HUDEP-2 (cell line): ENCODE measurements around the gene AHDC1.

Experiments
- DNase-seq, 76 experiments: peaks; one replicate each; lab custom pipeline; 2025; ENCODE audit not compliant: unreplicated experiment in 76 of 76; lab: John Stamatoyannopoulos, UW

AHDC1 gene

GRCh38 chr1:27615346-27616192 lies 11.6 kb upstream of the AHDC1 start:
- no peak for DNase-seq

- DNase-seq, result no peak
These were observed 10.8 kb upstream of the AHDC1 start for GRCh38 chr1:27614625-27615344.

- no peak for DNase-seq
These were observed 10.2 kb upstream of the AHDC1 start for GRCh38 chr1:27614043-27614624.

- no peak for DNase-seq
These were observed 8.8 kb upstream of the AHDC1 start for GRCh38 chr1:27612718-27613117.

- DNase-seq, result no peak
These were observed 7.5 kb upstream of the AHDC1 start for GRCh38 chr1:27611450-27611849.

- DNase-seq, result no peak
These were observed 5.8 kb upstream of the AHDC1 start for GRCh38 chr1:27609618-27610240.

- no peak for DNase-seq
These were observed 5.2 kb upstream of the AHDC1 start for GRCh38 chr1:27609210-27609555.

- no peak for DNase-seq
These were observed 3.4 kb upstream of the AHDC1 start for GRCh38 chr1:27607239-27607804.

- no peak for DNase-seq
These were observed 2.8 kb upstream of the AHDC1 start for GRCh38 chr1:27606708-27607238.

GRCh38 chr1:27605796-27606707 lies 2.1 kb upstream of the AHDC1 start:
- DNase-seq, result peak in 34 of 76 experiments; percentile 4 to 53 (median 22)

- no peak for DNase-seq
These were observed 1.4 kb upstream of the AHDC1 start for GRCh38 chr1:27605300-27605766.

- DNase-seq, result no peak
These were observed 795 bp upstream of the AHDC1 start for GRCh38 chr1:27604579-27605299.

- DNase-seq, result peak in 2 of 76 experiments; percentile 25 to 39
These were observed 649 bp downstream of the AHDC1 start for GRCh38 chr1:27603309-27603680.

- DNase-seq, result peak in 3 of 76 experiments; percentile 19 to 31 (median 22)
These were observed 1.3 kb downstream of the AHDC1 start for GRCh38 chr1:27602462-27603308.

GRCh38 chr1:27601771-27602461 lies 2.0 kb downstream of the AHDC1 start:
- DNase-seq, result peak in 5 of 76 experiments; percentile 3 to 15 (median 8)

GRCh38 chr1:27601321-27601770 lies 2.6 kb downstream of the AHDC1 start:
- no peak for DNase-seq

- DNase-seq, result no peak
These were observed 3.3 kb downstream of the AHDC1 start for GRCh38 chr1:27600498-27601175.
